ENCODE results near the gene DAB2IP.

GRCh38 chr9:121609822-121610637, 41.4 kb upstream of the DAB2IP start:
- TF ChIP-seq CTCF (IDR thresholded peaks at IDR 0.05; ENCODE audit: insufficient read depth, low read depth, low read length), result no peak
- TF ChIP-seq EZH2 (IDR thresholded peaks at IDR 0.05; ENCODE audit: insufficient read depth, low read length), result no peak
